GM23338 (cell line): Measurements from ENCODE around the gene ATP23. TPM values are rescaled to one million over a fixed set of nuclear protein-coding genes. Genes with fewer than 3 reads are reported as not detected.

Experiments used
- ATAC-seq: fragments of 200-7000 bp; cut with Tn5 transposase; 3 replicates; pipeline ENCODE4 v1.9.1; 2020
- DNase-seq: peaks from one replicate; pipeline ENCODE4 v3.0.0-alpha.2; 2015; ENCODE audit warnings: low spot score
- H2AFZ ChIP-seq: fragments of 200-600 bp; sonication (generic); 2 replicates; pipeline ENCODE4 v1.8.0; 2016; ENCODE audit warnings: antibody characterized with exemption, mild to moderate bottlenecking, moderate library complexity
- H3F3A ChIP-seq: fragments of 200-600 bp; sonication (generic); replicated peaks from 2 replicates; pipeline ENCODE4 v1.8.0; 2017; ENCODE audit warnings: antibody characterized with exemption, mixed run types, low read depth
- H3K27ac ChIP-seq: fragments of 200-600 bp; sonication (generic); 2 replicates; pipeline ENCODE4 v1.6.1; 2016; ENCODE audit warnings: low read depth
- H3K27me3 ChIP-seq: fragments of 200-600 bp; sonication (generic); 2 replicates; pipeline ENCODE4 v1.8.0; 2016; ENCODE audit warnings: mild to moderate bottlenecking, mixed run types, moderate library complexity; ENCODE audit not compliant: insufficient read depth
- H3K36me3 ChIP-seq: fragments of 200-600 bp; sonication (generic); 2 replicates; pipeline ENCODE4 v1.8.0; 2016; ENCODE audit warnings: mild to moderate bottlenecking; ENCODE audit not compliant: insufficient read depth
- H3K4me1 ChIP-seq: fragments of 200-600 bp; sonication (generic); 2 replicates; pipeline ENCODE4 v1.8.0; 2016; ENCODE audit warnings: mild to moderate bottlenecking, moderate library complexity; ENCODE audit not compliant: insufficient read depth
- H3K4me2 ChIP-seq: fragments of 200-600 bp; sonication (generic); 2 replicates; pipeline ENCODE4 v1.7.1; 2017; ENCODE audit warnings: mixed run types
- H3K4me3 ChIP-seq: fragments of 200-600 bp; sonication (generic); 2 replicates; pipeline ENCODE4 v1.6.1; 2016; ENCODE audit warnings: mixed run types
- H3K79me2 ChIP-seq: fragments of 200-600 bp; sonication (generic); replicated peaks from 2 replicates; pipeline ENCODE4 v1.8.0; 2017; ENCODE audit warnings: mild to moderate bottlenecking; ENCODE audit not compliant: insufficient read depth
- H3K9me2 ChIP-seq: fragments of 200-600 bp; sonication (generic); 2 replicates; pipeline ENCODE4 v1.8.0; 2017; ENCODE audit not compliant: insufficient read depth
- H4K20me1 ChIP-seq: fragments of 200-600 bp; sonication (generic); replicated peaks from 2 replicates; pipeline ENCODE4 v1.8.0; 2017; ENCODE audit warnings: mild to moderate bottlenecking; ENCODE audit not compliant: insufficient read depth
- H3K27ac Mint-ChIP-seq: 2 replicates; pipeline ENCODE4 v1.8.0; 2020; ENCODE audit warnings: inconsistent platforms, mild to moderate bottlenecking, moderate library complexity, mixed read lengths
- H3K27me3 Mint-ChIP-seq: 3 replicates; pipeline ENCODE4 v1.8.0; 2022; ENCODE audit warnings: low read depth, mild to moderate bottlenecking, moderate library complexity, mixed read lengths, inconsistent platforms; ENCODE audit not compliant: insufficient read depth, poor library complexity
- H3K36me3 Mint-ChIP-seq: 3 replicates; pipeline ENCODE4 v1.8.0; 2021; ENCODE audit warnings: low read depth, mild to moderate bottlenecking, inconsistent platforms, moderate library complexity, mixed read lengths
- H3K4me1 Mint-ChIP-seq: 3 replicates; pipeline ENCODE4 v1.8.0; 2020; ENCODE audit warnings: mild to moderate bottlenecking, inconsistent platforms, mixed read lengths
- H3K4me3 Mint-ChIP-seq: 3 replicates; pipeline ENCODE4 v1.8.0; 2021; ENCODE audit warnings: moderate library complexity, mild to moderate bottlenecking, inconsistent platforms, mixed read lengths
- H3K9me3 Mint-ChIP-seq: 3 replicates; pipeline ENCODE4 v1.8.0; 2020; ENCODE audit warnings: moderate library complexity, mild to moderate bottlenecking, inconsistent platforms, mixed read lengths
- CREB1 ChIP-seq: fragments of 250-450 bp; sonication (Bioruptor Pico); IDR thresholded peaks from 2 replicates; pipeline ENCODE4 v1.5.0; 2020; ENCODE audit warnings: low read depth, mild to moderate bottlenecking, moderate library complexity
- CTCF ChIP-seq, 2 experiments: fragments of 200-600 bp in 1 of 2; sonication (generic) in 1 of 2; conservative IDR thresholded peaks; 2 replicates each; pipeline versions ENCODE4 v1.5.1 to v1.6.1; 2016 to 2017; ENCODE audit warnings: antibody characterized with exemption in 2 of 2, low read depth in 2 of 2, mild to moderate bottlenecking in 2 of 2, moderate library complexity in 1 of 2
- ETS1 ChIP-seq: IDR thresholded peaks from 2 replicates; pipeline ENCODE4 v1.6.1; 2016; ENCODE audit warnings: antibody characterized with exemption
- EZH2 ChIP-seq: fragments of 200-600 bp; sonication (generic); IDR thresholded peaks from one replicate; pipeline ENCODE4 v1.8.0; 2017; ENCODE audit warnings: antibody characterized with exemption, mild to moderate bottlenecking, low read depth; ENCODE audit not compliant: unreplicated experiment
- EZH2phosphoT487 ChIP-seq: fragments of 200-600 bp; sonication (generic); IDR thresholded peaks from one replicate; pipeline ENCODE4 v1.8.1; 2018; ENCODE audit warnings: antibody characterized with exemption; ENCODE audit not compliant: unreplicated experiment
- JUNB ChIP-seq: IDR thresholded peaks from one replicate; pipeline ENCODE4 v1.6.1; 2016; ENCODE audit warnings: antibody characterized with exemption; ENCODE audit not compliant: unreplicated experiment
- NANOG ChIP-seq: IDR thresholded peaks from 2 replicates; pipeline ENCODE4 v1.6.1; 2016; ENCODE audit warnings: antibody characterized with exemption, borderline replicate concordance
- POLR2AphosphoS5 ChIP-seq: IDR thresholded peaks from 2 replicates; pipeline ENCODE4 v1.6.1; 2016; ENCODE audit warnings: antibody characterized with exemption, low read depth
- REST ChIP-seq: IDR thresholded peaks from one replicate; pipeline ENCODE4 v1.6.1; 2018; ENCODE audit warnings: antibody characterized with exemption; ENCODE audit not compliant: unreplicated experiment
- STAT1 ChIP-seq: IDR thresholded peaks from one replicate; pipeline ENCODE4 v1.6.1; 2016; ENCODE audit warnings: antibody characterized with exemption; ENCODE audit not compliant: unreplicated experiment
- ZNF114 ChIP-seq: fragments of 250-450 bp; sonication (Bioruptor Pico); IDR thresholded peaks from 2 replicates; pipeline ENCODE4 v1.5.0; 2020; ENCODE audit warnings: mild to moderate bottlenecking, moderate library complexity
- ZNF331 ChIP-seq: fragments of 250-450 bp; sonication (Bioruptor Pico); IDR thresholded peaks from 2 replicates; pipeline ENCODE4 v1.5.0; 2020; ENCODE audit warnings: low read depth, mild to moderate bottlenecking, moderate library complexity
- ZNF462 ChIP-seq: fragments of 250-450 bp; sonication (Bioruptor Pico); IDR thresholded peaks from 2 replicates; pipeline ENCODE4 v1.5.0; 2020; ENCODE audit warnings: mild to moderate bottlenecking, moderate library complexity
- polyA plus RNA-seq: library from polyadenylated mRNA; unstranded; fragments of >200 nt; fragmentation: Nextera tagmentation; extraction: Ambion mirVana; gene quantifications from 2 replicates; pipeline ENCODE4 v1.2.1, GENCODE V29; 2016
- total RNA-seq: library from RNA; depleted of rRNA; stranded (reverse); fragments of >200 nt; shearing (Covaris generic); gene quantifications from 2 replicates; pipeline ENCODE4 v1.2.3, GENCODE V29; 2014

The ATP23 gene
- total and polyA plus RNA-seq, 2 experiments from 2014 or later = 14.7 to 21.0 TPM

GRCh38 chr12:57964421-57964820 lies 23.1 kb downstream of the ATP23 start:
- no peak for DNase-seq
- Histone ChIP-seq H3K36me3 (no peaks in the 10 kb centered on the region), H3K4me1 (no peaks in the 10 kb centered on the region), H3K27ac (no peak overlapping the region), H3K9me2 (no peaks in the 10 kb centered on the region), H3K4me2 (no peak overlapping the region), H4K20me1 (no peaks in the 10 kb centered on the region), H3K27me3 (no peaks in the 10 kb centered on the region), H3K79me2 (no peaks in the 10 kb centered on the region), H3K4me3 (no peak overlapping the region), H2AFZ (no peak overlapping the region), H3F3A (no peaks in the 10 kb centered on the region)
- Mint-ChIP-seq H3K27ac (no peak overlapping the region), H3K9me3 (peaks cover 44% of the 10 kb centered on the region; the same call in 2 of the 3 replicates), H3K27me3 (no peaks in the 10 kb centered on the region), H3K4me3 (no peak overlapping the region), H3K4me1 (no peaks in the 10 kb centered on the region), H3K36me3 (peaks cover 14% of the 10 kb centered on the region; the same call in 2 of the 3 replicates)
- TF ChIP-seq ETS1 (no peak), REST (no peak), ZNF462 (no peak), POLR2AphosphoS5 (no peak), CTCF (conservative IDR thresholded peaks at IDR 0.05; ENCODE audit: low read depth in 2 of 2) (no peak), CREB1 (CRISPR knock-in tag) (no peak), EZH2 (no peak), ZNF114 (CRISPR knock-in tag) (no peak), EZH2phosphoT487 (no peak), NANOG (no peak), STAT1 (no peak), JUNB (no peak), ZNF331 (CRISPR knock-in tag) (no peak)
- no peak for ATAC-seq
